NCI-H82 treated with DMSO at 0.1 percent for 48 hours (cell line): ENCODE measurements around the gene TNFSF9.
"Not testable (repeated sequence)": the region's sequence is repeated elsewhere in the genome, so short reads cannot be mapped to it uniquely, and the experiment has no call there.

Source experiments
- DNase-seq: peaks from one replicate; lab custom pipeline; 2025; ENCODE audit not compliant: unreplicated experiment; lab: John Stamatoyannopoulos, UW

TNFSF9 gene

GRCh38 chr19:6571167-6571566 is 40.3 kb downstream of the TNFSF9 start:
- DNase-seq = no peak

GRCh38 chr19:6572217-6572616 is 41.4 kb downstream of the TNFSF9 start:
- no peak for DNase-seq

GRCh38 chr19:6573350-6573749 is 42.5 kb downstream of the TNFSF9 start:
- no peak for DNase-seq

- DNase-seq = no peak
These were observed 46.1 kb downstream of the TNFSF9 start for GRCh38 chr19:6576869-6577475.

- DNase-seq = no peak
These were observed 46.8 kb downstream of the TNFSF9 start for GRCh38 chr19:6577476-6578125.

GRCh38 chr19:6579450-6580178 is 48.8 kb downstream of the TNFSF9 start:
- DNase-seq = no peak

- no peak for DNase-seq
These were observed 49.5 kb downstream of the TNFSF9 start for GRCh38 chr19:6580313-6580712.

GRCh38 chr19:6582515-6583484 is 52.0 kb downstream of the TNFSF9 start:
- DNase-seq = not testable (repeated sequence)
